GM19438 (cell line): ENCODE measurements around the gene BRIX1.
"Not testable (repeated sequence)": the region's sequence is repeated elsewhere in the genome, so short reads cannot be mapped to it uniquely, and the experiment has no call there.

Experiments used
- ATAC-seq: cut with Tn5 transposase; IDR thresholded peaks from one replicate; pipeline ENCODE4 v1.9.1; 2021; ENCODE audit warnings: low read depth; ENCODE audit not compliant: unreplicated experiment

BRIX1 gene

GRCh38 chr5:34913072-34913471, 2.4 kb upstream of the BRIX1 start:
- no peak for ATAC-seq

- ATAC-seq: peak; percentile 22
Measured at GRCh38 chr5:34914671-34915138, 806 bp upstream of the BRIX1 start.

GRCh38 chr5:34915856-34916192, 313 bp downstream of the BRIX1 start:
- ATAC-seq: peak; percentile 20

- ATAC-seq: no peak
Measured at GRCh38 chr5:34916518-34916917, 1.0 kb downstream of the BRIX1 start.

- no peak for ATAC-seq
Measured at GRCh38 chr5:34918025-34918424, 2.5 kb downstream of the BRIX1 start.

GRCh38 chr5:34919077-34919476, 3.6 kb downstream of the BRIX1 start:
- no peak for ATAC-seq

- ATAC-seq: not testable (repeated sequence)
Measured at GRCh38 chr5:34923256-34923655, 7.7 kb downstream of the BRIX1 start.

GRCh38 chr5:34923694-34924461, 8.4 kb downstream of the BRIX1 start:
- ATAC-seq: no peak

- ATAC-seq: no peak
Measured at GRCh38 chr5:34924462-34924765, 8.9 kb downstream of the BRIX1 start.

- ATAC-seq: no peak
Measured at GRCh38 chr5:34926318-34926888, 10.9 kb downstream of the BRIX1 start.

- no peak for ATAC-seq
Measured at GRCh38 chr5:34927785-34928184, 12.3 kb downstream of the BRIX1 start.

- ATAC-seq: no peak
Measured at GRCh38 chr5:34928267-34928666, 12.8 kb downstream of the BRIX1 start.

GRCh38 chr5:34929134-34929719, 13.7 kb downstream of the BRIX1 start, which contains the start of gene DNAJC21:
Gene DNAJC21 (plus strand): TSS chr5:34929559. CDS start chr5:34929820, 261 bp downstream.
- peak; percentile 79 for ATAC-seq

GRCh38 chr5:34929720-34930461, 14.4 kb downstream of the BRIX1 start:
- ATAC-seq: peak; percentile 62

GRCh38 chr5:34930462-34930844, 14.9 kb downstream of the BRIX1 start:
- no peak for ATAC-seq

GRCh38 chr5:34930870-34931269, 15.4 kb downstream of the BRIX1 start:
- no peak for ATAC-seq

GRCh38 chr5:34932947-34933346, 17.4 kb downstream of the BRIX1 start:
- no peak for ATAC-seq

GRCh38 chr5:34941936-34942335, 26.4 kb downstream of the BRIX1 start:
- no peak for ATAC-seq

GRCh38 chr5:34944044-34944443, 28.5 kb downstream of the BRIX1 start:
- no peak for ATAC-seq

- ATAC-seq: no peak
Measured at GRCh38 chr5:34944460-34945047, 29.0 kb downstream of the BRIX1 start.

- no peak for ATAC-seq
Measured at GRCh38 chr5:34957321-34957720, 41.8 kb downstream of the BRIX1 start.
